Ascending aorta (tissue), 2 donors: ENCODE measurements around the gene NFKBIE. TPM values are rescaled to one million over a fixed set of nuclear protein-coding genes. Genes with fewer than 3 reads are reported as not detected.

Experiments
- DNase-seq, 2 donors: peaks; one replicate each; pipeline ENCODE4 v3.0.0-alpha.2; 2019; ENCODE audit warnings: low spot score in 2 of 2
- H3K27ac ChIP-seq, 2 donors: fragments of 200-600 bp; sonication (generic); one replicate each; pipeline ENCODE4 v1.5.1; 2016 to 2017; ENCODE audit warnings: mild to moderate bottlenecking in 1 of 2
- H3K27me3 ChIP-seq: fragments of 200-600 bp; sonication (generic); one replicate; pipeline ENCODE4 v1.5.1; 2017
- H3K36me3 ChIP-seq, 2 donors: fragments of 200-600 bp; sonication (generic); one replicate each; pipeline ENCODE4 v1.5.1; 2016
- H3K4me1 ChIP-seq, 2 donors: fragments of 200-600 bp; sonication (generic); one replicate each; pipeline ENCODE4 v1.5.1; 2016 to 2017; ENCODE audit warnings: mild to moderate bottlenecking in 1 of 2
- H3K4me3 ChIP-seq, 2 donors: fragments of 200-600 bp; sonication (generic); one replicate each; pipeline ENCODE4 v1.5.1; 2016 to 2017; ENCODE audit warnings: mild to moderate bottlenecking in 1 of 2
- H3K9me3 ChIP-seq, 2 donors: fragments of 200-600 bp; sonication (generic); one replicate each; pipeline ENCODE4 v1.5.1; 2016
- intact Hi-C: fragments of 100-400 bp; cut with DNase I; formaldehyde crosslinking; loops from one replicate; pipeline ENCODE4 v1.15.1; 2023
- total RNA-seq: library from RNA; depleted of rRNA; stranded (reverse); fragments of >200 nt; gene quantifications from one replicate; pipeline ENCODE4 v1.1.0, GENCODE V29; 2016
- TF ChIP-seq, protein P1 (sequence below), 3 experiments: fragments of 200-600 bp in 2 of 3; fragments of 450-650 bp in 1 of 3; sonication (generic) in 2 of 3; IDR thresholded peaks; one replicate each; pipeline ENCODE4 v1.5.1; 2016 to 2019; ENCODE audit warnings: antibody characterized with exemption in 3 of 3, mild to moderate bottlenecking in 1 of 3, moderate library complexity in 1 of 3

Gene NFKBIE
- total RNA-seq, 1 donor from 2014 or later, result 1.9 TPM

DNA sequence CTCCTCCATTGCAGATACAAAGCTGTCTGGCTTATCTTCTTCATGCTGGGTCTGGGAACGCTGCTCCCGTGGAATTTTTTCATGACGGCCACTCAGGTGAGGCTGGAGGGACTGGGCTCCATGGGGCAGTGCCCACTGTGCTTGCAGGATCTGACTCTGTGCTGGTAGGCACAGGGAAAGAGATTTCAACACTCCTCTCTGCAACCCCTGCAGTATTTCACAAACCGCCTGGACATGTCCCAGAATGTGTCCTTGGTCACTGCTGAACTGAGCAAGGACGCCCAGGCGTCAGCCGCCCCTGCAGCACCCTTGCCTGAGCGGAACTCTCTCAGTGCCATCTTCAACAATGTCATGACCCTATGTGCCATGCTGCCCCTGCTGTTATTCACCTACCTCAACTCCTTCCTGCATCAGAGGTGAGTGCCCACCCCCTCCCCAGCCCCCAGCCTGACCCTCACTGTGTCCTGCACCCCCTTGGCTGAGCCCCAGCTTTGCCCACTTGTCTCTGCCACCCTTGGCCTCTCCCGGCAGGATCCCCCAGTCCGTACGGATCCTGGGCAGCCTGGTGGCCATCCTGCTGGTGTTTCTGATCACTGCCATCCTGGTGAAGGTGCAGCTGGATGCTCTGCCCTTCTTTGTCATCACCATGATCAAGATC, 35.8 kb downstream of the NFKBIE start:
- Histone ChIP-seq H3K4me3 (no peak overlapping the region), H3K4me1 (peaks cover 42 to 60% of the 10 kb centered on the region in 2 donors), H3K27ac (peak overlapping the region; percentile 80 to 100), H3K9me3 (no peaks in the 10 kb centered on the region), H3K36me3 (peaks cover 38 to 56% of the 10 kb centered on the region in 2 donors), H3K27me3 (no peaks in the 10 kb centered on the region)
- TF ChIP-seq, protein P1, sequence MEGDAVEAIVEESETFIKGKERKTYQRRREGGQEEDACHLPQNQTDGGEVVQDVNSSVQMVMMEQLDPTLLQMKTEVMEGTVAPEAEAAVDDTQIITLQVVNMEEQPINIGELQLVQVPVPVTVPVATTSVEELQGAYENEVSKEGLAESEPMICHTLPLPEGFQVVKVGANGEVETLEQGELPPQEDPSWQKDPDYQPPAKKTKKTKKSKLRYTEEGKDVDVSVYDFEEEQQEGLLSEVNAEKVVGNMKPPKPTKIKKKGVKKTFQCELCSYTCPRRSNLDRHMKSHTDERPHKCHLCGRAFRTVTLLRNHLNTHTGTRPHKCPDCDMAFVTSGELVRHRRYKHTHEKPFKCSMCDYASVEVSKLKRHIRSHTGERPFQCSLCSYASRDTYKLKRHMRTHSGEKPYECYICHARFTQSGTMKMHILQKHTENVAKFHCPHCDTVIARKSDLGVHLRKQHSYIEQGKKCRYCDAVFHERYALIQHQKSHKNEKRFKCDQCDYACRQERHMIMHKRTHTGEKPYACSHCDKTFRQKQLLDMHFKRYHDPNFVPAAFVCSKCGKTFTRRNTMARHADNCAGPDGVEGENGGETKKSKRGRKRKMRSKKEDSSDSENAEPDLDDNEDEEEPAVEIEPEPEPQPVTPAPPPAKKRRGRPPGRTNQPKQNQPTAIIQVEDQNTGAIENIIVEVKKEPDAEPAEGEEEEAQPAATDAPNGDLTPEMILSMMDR (IDR thresholded peaks at IDR 0.05), result no peak
- DNase-seq, result no peak
- intact Hi-C loops, result no loop called here

GRCh38 chr6:44228836-44229235, 36.5 kb downstream of the NFKBIE start:
- peak overlapping the region; percentile 95 to 99 for H3K27ac ChIP-seq
- H3K4me3 ChIP-seq, result no peak overlapping the region
- TF ChIP-seq, protein P1 (IDR thresholded peaks at IDR 0.05), result no peak
- H3K9me3 ChIP-seq, result no peaks in the 10 kb centered on the region
- no peaks in the 10 kb centered on the region for H3K27me3 ChIP-seq
- intact Hi-C loops, result no loop called here
- peaks cover 38 to 56% of the 10 kb centered on the region in 2 donors for H3K36me3 ChIP-seq
- H3K4me1 ChIP-seq, result peaks cover 42 to 57% of the 10 kb centered on the region in 2 donors
- peak in 1 of 2 donors; percentile 42 for DNase-seq

GRCh38 chr6:44228433-44228832, 36.9 kb downstream of the NFKBIE start:
- Histone ChIP-seq H3K27me3 (no peaks in the 10 kb centered on the region), H3K4me3 (no peak overlapping the region), H3K27ac (peak overlapping the region; percentile 95 to 99), H3K36me3 (peaks cover 38 to 54% of the 10 kb centered on the region in 2 donors), H3K4me1 (peaks cover 42 to 53% of the 10 kb centered on the region in 2 donors), H3K9me3 (no peaks in the 10 kb centered on the region)
- TF ChIP-seq, protein P1 (IDR thresholded peaks at IDR 0.05), result no peak
- DNase-seq, result peak in 1 of 2 donors; percentile 45
- intact Hi-C loops, result no loop called here

- H3K27me3 ChIP-seq, result no peaks in the 10 kb centered on the region
- TF ChIP-seq, protein P1 (IDR thresholded peaks at IDR 0.05), result no peak
- H3K36me3 ChIP-seq, result peaks cover 37 to 50% of the 10 kb centered on the region in 2 donors
- H3K9me3 ChIP-seq, result no peaks in the 10 kb centered on the region
- no peak for DNase-seq
- H3K27ac ChIP-seq, result peak overlapping the region; percentile 95 to 99
- no peak overlapping the region for H3K4me3 ChIP-seq
- intact Hi-C loops, result no loop called here
- peaks cover 38 to 49% of the 10 kb centered on the region in 2 donors for H3K4me1 ChIP-seq
Measured at GRCh38 chr6:44228031-44228430, 37.3 kb downstream of the NFKBIE start.

- no peaks in the 10 kb centered on the region for H3K27me3 ChIP-seq
- peak overlapping the region; percentile 95 to 99 for H3K27ac ChIP-seq
- H3K4me1 ChIP-seq, result peaks cover 36 to 48% of the 10 kb centered on the region in 2 donors
- peaks cover 31 to 43% of the 10 kb centered on the region in 2 donors for H3K36me3 ChIP-seq
- H3K4me3 ChIP-seq, result peak overlapping the region; percentile 35 to 94
- intact Hi-C loops, result no loop called here
- TF ChIP-seq, protein P1 (IDR thresholded peaks at IDR 0.05), result no peak
- H3K9me3 ChIP-seq, result no peaks in the 10 kb centered on the region
- DNase-seq, result no peak
Measured at GRCh38 chr6:44227148-44227793, 38.1 kb downstream of the NFKBIE start.
